PC-9 (cell line): Measurements from ENCODE around the gene AHCYL2. TPM values are rescaled to one million over a fixed set of nuclear protein-coding genes. Genes with fewer than 3 reads are reported as not detected.

Experiments used
- BruUV-seq: library from RNA; stranded (reverse); fragments of 400-500 nt; replicated peaks from 2 replicates; lab custom pipeline; 2021; lab: Mats Ljungman, UMichigan
- CTCF ChIA-PET: fragments of 300-600 bp; sonication (Branson Sonifier 250); formaldehyde crosslinking; loops from one replicate; lab custom pipeline; 2022; ENCODE audit warnings: antibody characterized with exemption; lab: Charles Lee
- POLR2A ChIA-PET: fragments of 300-600 bp; sonication (Branson Sonifier 250); formaldehyde crosslinking; loops from one replicate; lab custom pipeline; 2022; ENCODE audit warnings: antibody characterized with exemption; ENCODE audit not compliant: unreplicated experiment; lab: Charles Lee
- DNase-seq, 2 experiments: peaks; one replicate each; pipeline versions ENCODE4 v3.0.0 to v3.0.0-alpha.2; 2015 to 2022; ENCODE audit warnings: mixed read lengths in 1 of 2
- H2AFZ ChIP-seq: fragments of 200-600 bp; sonication (generic); 2 replicates; pipeline ENCODE4 v1.8.1; 2017; ENCODE audit warnings: antibody characterized with exemption
- H3F3A ChIP-seq: fragments of 200-600 bp; sonication (generic); 2 replicates; pipeline ENCODE4 v1.8.1; 2017; ENCODE audit warnings: antibody characterized with exemption, mild to moderate bottlenecking, low read depth; ENCODE audit not compliant: insufficient read depth
- H3K27ac ChIP-seq: fragments of 200-600 bp; sonication (generic); 2 replicates; pipeline ENCODE4 v1.6.1; 2016; ENCODE audit warnings: mixed run types
- H3K27me3 ChIP-seq: fragments of 200-600 bp; sonication (generic); 2 replicates; pipeline ENCODE4 v1.6.1; 2016; ENCODE audit warnings: low read depth, mixed run types; ENCODE audit not compliant: insufficient read depth
- H3K36me3 ChIP-seq: fragments of 200-600 bp; sonication (generic); 2 replicates; pipeline ENCODE4 v1.6.1; 2016; ENCODE audit warnings: low read depth, mixed run types
- H3K4me1 ChIP-seq: fragments of 200-600 bp; sonication (generic); replicated peaks from 2 replicates; pipeline ENCODE4 v1.6.1; 2016; ENCODE audit warnings: mixed run types; ENCODE audit not compliant: insufficient read depth
- H3K4me2 ChIP-seq: fragments of 200-600 bp; sonication (generic); 2 replicates; pipeline ENCODE4 v1.6.1; 2017; ENCODE audit warnings: mixed run types
- H3K4me3 ChIP-seq: fragments of 200-600 bp; sonication (generic); 2 replicates; pipeline ENCODE4 v1.6.1; 2016; ENCODE audit warnings: mixed run types
- H3K79me2 ChIP-seq: fragments of 200-600 bp; sonication (generic); 2 replicates; pipeline ENCODE4 v1.6.1; 2017; ENCODE audit warnings: low read depth, mixed run types
- H3K9me2 ChIP-seq: fragments of 200-600 bp; sonication (generic); 2 replicates; pipeline ENCODE4 v1.8.1; 2017; ENCODE audit warnings: mild to moderate bottlenecking; ENCODE audit not compliant: insufficient read depth
- H3K9me3 ChIP-seq: fragments of 200-600 bp; sonication (generic); 2 replicates; pipeline ENCODE4 v1.8.1; 2016; ENCODE audit warnings: low read depth; ENCODE audit not compliant: insufficient read depth
- H4K20me1 ChIP-seq: fragments of 200-600 bp; sonication (generic); 2 replicates; pipeline ENCODE4 v1.8.1; 2017; ENCODE audit not compliant: insufficient read depth
- EZH2 ChIP-seq: fragments of 200-600 bp; sonication (generic); IDR thresholded peaks from 2 replicates; pipeline ENCODE4 v1.8.0; 2017; ENCODE audit warnings: antibody characterized with exemption, low read depth
- intact Hi-C: fragments of 100-400 bp; cut with micrococcal nuclease; formaldehyde crosslinking; loops from one replicate; pipeline ENCODE4 v1.10.0; 2022; ENCODE audit not compliant: unreplicated experiment
- total RNA-seq: library from RNA; stranded (reverse); gene quantifications from 2 replicates; pipeline ENCODE4 v1.2.3, GENCODE V29; 2021
- TF ChIP-seq, protein P1 (sequence below): fragments of 200-600 bp; sonication (generic); conservative IDR thresholded peaks from 2 replicates; pipeline ENCODE4 v1.6.1; 2017; ENCODE audit warnings: mixed run types, antibody characterized with exemption, mild to moderate bottlenecking, moderate library complexity

Gene AHCYL2
- total RNA-seq, 1 experiment from 2014 or later: 15.7 TPM

DNA sequence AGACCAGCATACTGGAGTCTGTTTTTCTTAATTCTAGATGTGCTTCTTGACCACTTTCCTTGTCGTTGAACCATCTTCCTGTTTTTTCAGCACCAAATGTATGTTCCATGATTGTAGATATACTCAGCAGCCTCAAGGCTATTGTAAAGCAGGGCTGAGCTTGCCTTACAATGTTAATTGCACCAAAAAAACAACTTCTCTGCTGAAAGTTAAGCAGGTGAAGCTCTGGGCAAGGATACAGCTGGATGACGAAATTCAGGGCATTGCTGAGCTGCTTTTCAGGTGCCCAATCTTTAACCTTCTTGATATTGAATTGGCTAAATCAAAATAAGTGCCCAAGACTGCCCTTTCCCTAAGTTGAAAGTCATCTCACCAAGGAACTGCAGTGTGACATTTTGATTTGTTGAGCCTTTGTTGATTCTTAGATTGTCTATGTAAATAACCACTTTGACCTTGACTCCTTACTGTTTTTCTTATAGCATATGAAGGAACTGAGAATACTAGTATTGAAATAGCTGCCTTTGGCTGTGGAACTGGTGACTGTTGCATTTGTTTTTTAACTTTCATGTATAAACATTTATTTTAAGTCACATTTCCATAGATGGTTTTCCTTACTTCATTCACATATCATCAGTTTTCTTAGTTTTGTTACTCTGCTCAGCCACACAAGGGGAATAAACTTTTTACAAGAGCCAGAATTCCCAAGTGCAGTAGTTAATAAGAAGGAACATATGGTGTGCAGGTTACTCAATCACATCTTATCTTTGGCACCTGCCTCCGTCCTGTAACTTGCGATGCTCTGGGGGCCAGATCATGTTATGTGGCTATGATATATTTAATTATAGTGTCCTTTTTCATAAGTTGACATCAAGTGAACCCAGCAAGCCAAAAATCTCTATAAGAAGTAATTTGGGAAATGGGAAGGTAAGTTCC, 3.1 kb downstream of the AHCYL2 start:
- Histone ChIP-seq H3K4me3 (no peak overlapping the region), H3K79me2 (peaks cover 15% of the 10 kb centered on the region), H3K9me2 (no peaks in the 10 kb centered on the region), H3F3A (peaks cover 5% of the 10 kb centered on the region), H3K9me3 (no peaks in the 10 kb centered on the region), H3K4me1 (peaks cover 19% of the 10 kb centered on the region), H2AFZ (no peak overlapping the region), H3K4me2 (no peak overlapping the region), H3K27ac (no peak overlapping the region), H3K36me3 (no peaks in the 10 kb centered on the region), H4K20me1 (no peaks in the 10 kb centered on the region), H3K27me3 (no peaks in the 10 kb centered on the region)
- TF ChIP-seq, protein P1, sequence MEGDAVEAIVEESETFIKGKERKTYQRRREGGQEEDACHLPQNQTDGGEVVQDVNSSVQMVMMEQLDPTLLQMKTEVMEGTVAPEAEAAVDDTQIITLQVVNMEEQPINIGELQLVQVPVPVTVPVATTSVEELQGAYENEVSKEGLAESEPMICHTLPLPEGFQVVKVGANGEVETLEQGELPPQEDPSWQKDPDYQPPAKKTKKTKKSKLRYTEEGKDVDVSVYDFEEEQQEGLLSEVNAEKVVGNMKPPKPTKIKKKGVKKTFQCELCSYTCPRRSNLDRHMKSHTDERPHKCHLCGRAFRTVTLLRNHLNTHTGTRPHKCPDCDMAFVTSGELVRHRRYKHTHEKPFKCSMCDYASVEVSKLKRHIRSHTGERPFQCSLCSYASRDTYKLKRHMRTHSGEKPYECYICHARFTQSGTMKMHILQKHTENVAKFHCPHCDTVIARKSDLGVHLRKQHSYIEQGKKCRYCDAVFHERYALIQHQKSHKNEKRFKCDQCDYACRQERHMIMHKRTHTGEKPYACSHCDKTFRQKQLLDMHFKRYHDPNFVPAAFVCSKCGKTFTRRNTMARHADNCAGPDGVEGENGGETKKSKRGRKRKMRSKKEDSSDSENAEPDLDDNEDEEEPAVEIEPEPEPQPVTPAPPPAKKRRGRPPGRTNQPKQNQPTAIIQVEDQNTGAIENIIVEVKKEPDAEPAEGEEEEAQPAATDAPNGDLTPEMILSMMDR: no peak
- no peak for TF ChIP-seq EZH2
- ChIA-PET CTCF (interaction anchor here (0.7 to 0.9 kb wide), 2 partner anchors 43 to 96 kb away, joined by 3 read pairs; no protein-coding TSS in a partner anchor), POLR2A (no interaction called here)
- no peak for DNase-seq
- no TSS peak for BruUV-seq
- intact Hi-C loops: loop anchor here (10.0 kb wide), 1 partner anchor 847 kb away; the partner anchor contains the start of gene KLHDC10

DNA sequence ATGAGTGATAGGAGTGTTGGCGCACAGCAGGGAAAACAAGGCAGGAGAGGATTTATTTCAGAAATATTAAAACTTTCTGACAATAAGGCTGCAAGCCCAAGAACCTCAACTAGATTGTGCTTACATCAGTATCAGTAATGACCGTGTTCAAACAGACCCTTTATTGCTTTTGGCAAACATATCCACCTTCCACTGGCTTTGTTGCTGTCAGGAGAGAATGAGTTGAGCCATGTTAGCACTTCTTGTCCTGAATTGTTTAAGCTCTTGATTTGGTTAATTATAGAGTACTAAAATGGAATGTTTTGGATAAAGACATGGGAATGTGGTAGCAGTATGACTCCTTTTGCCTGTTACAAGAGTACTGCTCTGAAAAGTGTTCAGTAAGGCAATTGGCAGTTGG, 3.8 kb downstream of the AHCYL2 start:
- TF ChIP-seq, protein P1: no peak
- TF ChIP-seq EZH2: no peak
- Histone ChIP-seq H3K4me3 (no peak overlapping the region), H3K27me3 (no peaks in the 10 kb centered on the region), H3K79me2 (peaks cover 15% of the 10 kb centered on the region), H3K36me3 (no peaks in the 10 kb centered on the region), H3K9me3 (no peaks in the 10 kb centered on the region), H2AFZ (no peak overlapping the region), H4K20me1 (no peaks in the 10 kb centered on the region), H3K9me2 (no peaks in the 10 kb centered on the region), H3K4me1 (peaks cover 15% of the 10 kb centered on the region), H3K27ac (no peak overlapping the region), H3K4me2 (no peak overlapping the region), H3F3A (peaks cover 5% of the 10 kb centered on the region)
- intact Hi-C loops: loop anchor here (10.0 kb wide), 1 partner anchor 846 kb away; the partner anchor contains the start of gene KLHDC10
- DNase-seq: no peak
- ChIA-PET CTCF (interaction anchor here (0.7 kb wide), 1 partner anchor 49 kb away, joined by 4 read pairs; no protein-coding TSS in a partner anchor), POLR2A (no interaction called here)
- BruUV-seq: no TSS peak

DNA sequence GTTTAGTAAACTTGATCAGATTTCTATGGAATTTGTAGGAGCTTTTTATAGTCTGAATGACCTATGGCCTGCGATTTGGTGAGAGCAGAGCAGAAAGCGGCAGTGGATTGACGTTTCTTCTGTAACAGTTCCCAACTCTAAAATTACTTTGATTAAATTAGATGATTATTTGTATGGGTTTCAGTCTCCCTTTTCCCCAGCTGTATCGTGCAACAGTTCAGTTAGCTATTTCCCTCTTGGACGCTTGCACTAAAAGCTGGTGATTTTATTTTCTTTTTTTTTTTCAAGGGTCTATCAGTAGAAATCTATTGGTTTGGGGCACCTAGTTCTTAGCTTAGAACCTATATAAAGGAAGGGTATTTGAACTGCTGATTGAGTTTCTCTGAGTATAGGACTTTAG, 6.8 kb downstream of the AHCYL2 start:
- no peak for DNase-seq

More for the DNA sequence above, 6.8 kb downstream of the AHCYL2 start:
- Histone ChIP-seq H3K4me1 (peaks cover 10% of the 10 kb centered on the region), H3K27me3 (no peaks in the 10 kb centered on the region), H3K9me3 (no peaks in the 10 kb centered on the region), H3K4me3 (no peak overlapping the region), H3K79me2 (peaks cover 9% of the 10 kb centered on the region), H4K20me1 (no peaks in the 10 kb centered on the region), H2AFZ (no peak overlapping the region), H3K36me3 (no peaks in the 10 kb centered on the region), H3K27ac (no peak overlapping the region), H3K9me2 (no peaks in the 10 kb centered on the region), H3K4me2 (no peak overlapping the region), H3F3A (no peaks in the 10 kb centered on the region)
- intact Hi-C loops: no loop called here
- CTCF ChIA-PET: interaction anchor here (0.6 kb wide), 1 partner anchor 112 kb away, joined by 5 read pairs; no protein-coding TSS in a partner anchor
- POLR2A ChIA-PET: interaction anchor here (0.6 kb wide), 1 partner anchor 178 kb away, joined by 8 read pairs; no protein-coding TSS in a partner anchor
- no TSS peak for BruUV-seq
- no peak for TF ChIP-seq EZH2
- TF ChIP-seq, protein P1: no peak
